Retinal pigment epithelial cell (primary cell): ENCODE data around the gene NADK.

ENCODE experiments used
- DNase-seq: peaks from one replicate; pipeline ENCODE4 v3.0.0-alpha.2; 2010; ENCODE audit warnings: low read depth
- H3K4me3 ChIP-seq: 2 replicates; pipeline ENCODE4 v1.5.1; 2011; ENCODE audit warnings: mild to moderate bottlenecking, low read length, control low read depth, moderate library complexity
- CTCF ChIP-seq: conservative IDR thresholded peaks from 2 replicates; pipeline ENCODE4 v1.5.1; 2011; ENCODE audit warnings: low read depth, low read length, control low read depth, inconsistent platforms

Gene NADK

DNA sequence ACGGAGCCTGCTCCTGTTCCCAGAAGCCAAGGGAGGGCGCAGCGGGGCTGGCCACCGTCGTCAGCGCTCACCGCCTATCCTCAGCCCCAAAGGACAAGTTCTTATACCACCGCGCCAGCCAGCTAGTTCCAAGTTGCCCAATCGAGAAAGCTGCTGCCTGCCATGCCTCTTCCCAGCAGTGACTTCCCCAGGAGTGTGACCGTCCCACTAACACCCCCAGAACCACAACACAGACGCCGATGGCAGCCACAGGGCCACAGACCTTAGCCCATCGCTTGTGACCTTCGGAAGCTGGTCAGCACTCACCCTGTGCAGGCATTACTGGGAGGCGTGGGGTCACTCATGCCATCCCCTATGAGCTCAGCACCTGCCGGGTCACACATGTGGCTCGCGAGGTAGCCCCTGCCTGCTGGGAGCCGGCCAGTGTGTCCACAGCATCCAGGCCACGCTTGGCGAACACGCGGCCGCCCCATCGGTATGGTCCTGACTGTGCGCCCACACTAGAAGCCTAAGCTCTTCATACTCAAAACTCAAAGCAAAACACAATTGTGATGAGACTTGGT is 20.1 kb downstream of the NADK start:
- no peak for DNase-seq
- TF ChIP-seq CTCF, result no peak
- H3K4me3 ChIP-seq, result no peak overlapping the region

- no peak for TF ChIP-seq CTCF
- no peak for DNase-seq
- no peak overlapping the region for H3K4me3 ChIP-seq
These were observed 20.7 kb downstream of the NADK start for GRCh38 chr1:1757422-1758058.

DNA sequence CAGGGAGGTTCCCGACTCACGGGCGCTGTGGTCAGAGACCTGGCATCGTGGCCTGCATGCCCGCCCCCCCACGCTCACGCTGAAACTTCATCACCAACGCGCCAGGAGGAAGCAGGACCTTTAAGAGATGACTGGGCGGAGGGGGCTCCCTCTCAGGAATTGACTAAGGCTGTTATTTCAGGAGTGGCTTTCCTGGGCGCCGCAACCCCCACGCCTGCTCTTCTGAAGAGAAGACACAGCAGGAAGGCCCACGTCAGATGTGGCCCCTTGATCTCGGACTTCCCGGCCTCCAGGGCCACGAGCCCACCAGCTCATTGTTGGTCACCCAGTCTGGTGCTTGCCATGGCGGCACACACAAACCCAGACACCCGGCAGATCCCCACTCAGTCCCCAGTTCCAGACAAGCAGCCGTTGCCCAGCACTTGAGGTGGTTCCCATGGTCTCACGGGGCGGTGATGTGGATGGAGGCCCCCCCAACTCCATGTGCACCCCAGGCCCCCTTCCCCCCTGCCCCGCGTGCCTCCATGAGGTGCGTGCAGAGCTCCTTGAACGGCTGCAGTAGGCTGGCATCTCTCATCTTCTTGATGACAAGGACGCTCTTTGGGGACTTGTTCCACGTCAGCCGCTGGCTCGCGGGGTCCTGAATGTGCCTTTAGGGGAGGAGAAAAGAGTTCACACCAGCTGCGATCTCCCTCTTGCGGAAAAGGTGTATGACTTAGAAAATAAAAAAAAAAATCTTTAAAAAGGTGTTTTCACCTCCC is 21.4 kb downstream of the NADK start:
- no peak for TF ChIP-seq CTCF
- H3K4me3 ChIP-seq, result no peak overlapping the region
- no peak for DNase-seq

- TF ChIP-seq CTCF, result no peak
- H3K4me3 ChIP-seq, result no peak overlapping the region
- no peak for DNase-seq
These were observed 22.4 kb downstream of the NADK start for GRCh38 chr1:1755852-1756251.

DNA sequence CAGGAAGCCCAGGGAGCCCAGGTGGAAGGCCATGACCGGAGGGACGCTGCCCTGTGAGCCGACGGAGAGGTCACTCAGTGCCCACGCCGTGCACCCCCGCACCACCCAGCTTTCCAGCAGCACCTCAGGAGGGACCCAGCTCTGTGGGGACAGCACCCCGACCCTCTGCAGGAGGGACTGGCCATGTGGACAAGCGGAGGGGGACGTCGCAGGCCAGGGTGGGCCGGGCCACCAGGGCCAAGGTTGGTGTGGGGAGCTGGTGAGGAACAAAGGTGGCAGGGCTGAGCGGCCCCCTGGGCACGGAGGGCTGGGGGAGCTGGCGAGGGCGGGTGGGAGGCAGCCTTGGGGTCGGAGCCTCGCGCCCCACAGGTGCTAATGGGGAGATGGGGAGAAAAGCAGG is 22.8 kb downstream of the NADK start:
- TF ChIP-seq CTCF, result no peak
- no peak overlapping the region for H3K4me3 ChIP-seq
- DNase-seq, result no peak

DNA sequence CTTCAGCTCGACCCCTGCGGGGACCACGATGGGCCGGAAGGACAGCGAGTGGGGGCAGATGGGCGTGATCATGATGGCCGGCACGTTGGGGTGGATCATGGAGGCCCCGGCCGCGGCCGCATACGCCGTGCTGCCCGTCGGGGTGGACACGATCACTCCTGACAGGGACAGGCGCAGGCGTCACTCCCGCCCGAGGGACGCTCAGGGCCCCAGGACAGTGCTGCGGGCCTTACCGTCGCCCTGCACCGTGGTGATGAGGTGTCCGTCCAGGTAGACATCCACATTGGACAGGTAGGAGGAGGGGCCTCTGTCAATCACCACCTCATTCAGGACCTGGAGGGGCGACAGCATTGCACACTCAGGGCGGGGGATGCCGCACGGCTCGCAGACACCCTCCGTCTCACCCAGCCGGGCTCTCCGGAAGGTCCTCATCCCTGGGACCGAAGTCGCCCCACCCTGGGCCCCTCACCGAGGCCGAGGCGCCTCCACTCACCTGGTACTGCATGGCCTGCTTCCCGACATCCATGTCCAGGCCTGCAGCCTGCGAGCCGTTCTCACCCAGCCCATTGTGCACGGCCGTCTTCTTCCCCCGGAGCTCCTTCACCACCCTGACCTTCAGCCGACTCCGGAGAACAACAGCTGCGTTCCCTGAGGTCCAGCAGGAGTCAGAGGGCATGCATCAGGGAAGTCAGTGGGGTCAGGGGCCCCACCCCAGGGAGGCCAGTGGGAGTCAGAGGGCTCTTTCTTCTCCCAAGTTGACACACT is 24.0 kb downstream of the NADK start:
- no peak overlapping the region for H3K4me3 ChIP-seq
- DNase-seq, result no peak
- no peak for TF ChIP-seq CTCF
